KMS-11 (cell line): ENCODE data around the gene MPRIP.
"Not testable (repeated sequence)": the region's sequence is repeated elsewhere in the genome, so short reads cannot be mapped to it uniquely, and the experiment has no call there.

Experiments used
- H2AFZ ChIP-seq: fragments of 200-600 bp; sonication (generic); 2 replicates; pipeline ENCODE4 v1.6.1; 2016; ENCODE audit warnings: antibody characterized with exemption, mixed run types, low read depth
- H3K27ac ChIP-seq: fragments of 200-600 bp; sonication (generic); 2 replicates; pipeline ENCODE4 v1.6.1; 2016; ENCODE audit warnings: mild to moderate bottlenecking, mixed run types
- H3K27me3 ChIP-seq: fragments of 200-600 bp; sonication (generic); 2 replicates; pipeline ENCODE4 v1.6.1; 2017; ENCODE audit warnings: mild to moderate bottlenecking, low read depth, mixed run types, moderate library complexity; ENCODE audit not compliant: insufficient read depth
- H3K36me3 ChIP-seq: fragments of 200-600 bp; sonication (generic); 2 replicates; pipeline ENCODE4 v1.6.1; 2017; ENCODE audit warnings: mild to moderate bottlenecking, mixed run types; ENCODE audit not compliant: insufficient read depth
- H3K4me1 ChIP-seq: fragments of 200-600 bp; sonication (generic); 2 replicates; pipeline ENCODE4 v1.6.1; 2016; ENCODE audit warnings: mild to moderate bottlenecking, low read depth, mixed run types; ENCODE audit not compliant: poor library complexity, severe bottlenecking
- H3K4me2 ChIP-seq: fragments of 200-600 bp; sonication (generic); 2 replicates; pipeline ENCODE4 v1.7.0; 2016; ENCODE audit warnings: mild to moderate bottlenecking, mixed run types
- H3K4me3 ChIP-seq: fragments of 200-600 bp; sonication (generic); IDR thresholded peaks from 2 replicates; pipeline ENCODE4 v1.6.1; 2017; ENCODE audit warnings: low read depth, low read length, mixed read lengths; ENCODE audit not compliant: insufficient read depth
- H3K79me2 ChIP-seq: fragments of 200-600 bp; sonication (generic); 2 replicates; pipeline ENCODE4 v1.6.1; 2016; ENCODE audit warnings: low read depth, mixed run types; ENCODE audit not compliant: insufficient read depth
- H3K9ac ChIP-seq: fragments of 200-600 bp; sonication (generic); 2 replicates; pipeline ENCODE4 v1.6.1; 2016; ENCODE audit warnings: mild to moderate bottlenecking, mixed run types
- H4K20me1 ChIP-seq: fragments of 200-600 bp; sonication (generic); 2 replicates; pipeline ENCODE4 v1.6.1; 2016; ENCODE audit warnings: mild to moderate bottlenecking, mixed run types; ENCODE audit not compliant: insufficient read depth
- TF ChIP-seq, protein P1 (sequence below): fragments of 200-600 bp; sonication (generic); conservative IDR thresholded peaks from 2 replicates; pipeline ENCODE4 v1.6.1; 2017; ENCODE audit warnings: low read depth, mild to moderate bottlenecking, antibody characterized with exemption, low read length, moderate library complexity, mixed read lengths

Gene MPRIP, protein sequence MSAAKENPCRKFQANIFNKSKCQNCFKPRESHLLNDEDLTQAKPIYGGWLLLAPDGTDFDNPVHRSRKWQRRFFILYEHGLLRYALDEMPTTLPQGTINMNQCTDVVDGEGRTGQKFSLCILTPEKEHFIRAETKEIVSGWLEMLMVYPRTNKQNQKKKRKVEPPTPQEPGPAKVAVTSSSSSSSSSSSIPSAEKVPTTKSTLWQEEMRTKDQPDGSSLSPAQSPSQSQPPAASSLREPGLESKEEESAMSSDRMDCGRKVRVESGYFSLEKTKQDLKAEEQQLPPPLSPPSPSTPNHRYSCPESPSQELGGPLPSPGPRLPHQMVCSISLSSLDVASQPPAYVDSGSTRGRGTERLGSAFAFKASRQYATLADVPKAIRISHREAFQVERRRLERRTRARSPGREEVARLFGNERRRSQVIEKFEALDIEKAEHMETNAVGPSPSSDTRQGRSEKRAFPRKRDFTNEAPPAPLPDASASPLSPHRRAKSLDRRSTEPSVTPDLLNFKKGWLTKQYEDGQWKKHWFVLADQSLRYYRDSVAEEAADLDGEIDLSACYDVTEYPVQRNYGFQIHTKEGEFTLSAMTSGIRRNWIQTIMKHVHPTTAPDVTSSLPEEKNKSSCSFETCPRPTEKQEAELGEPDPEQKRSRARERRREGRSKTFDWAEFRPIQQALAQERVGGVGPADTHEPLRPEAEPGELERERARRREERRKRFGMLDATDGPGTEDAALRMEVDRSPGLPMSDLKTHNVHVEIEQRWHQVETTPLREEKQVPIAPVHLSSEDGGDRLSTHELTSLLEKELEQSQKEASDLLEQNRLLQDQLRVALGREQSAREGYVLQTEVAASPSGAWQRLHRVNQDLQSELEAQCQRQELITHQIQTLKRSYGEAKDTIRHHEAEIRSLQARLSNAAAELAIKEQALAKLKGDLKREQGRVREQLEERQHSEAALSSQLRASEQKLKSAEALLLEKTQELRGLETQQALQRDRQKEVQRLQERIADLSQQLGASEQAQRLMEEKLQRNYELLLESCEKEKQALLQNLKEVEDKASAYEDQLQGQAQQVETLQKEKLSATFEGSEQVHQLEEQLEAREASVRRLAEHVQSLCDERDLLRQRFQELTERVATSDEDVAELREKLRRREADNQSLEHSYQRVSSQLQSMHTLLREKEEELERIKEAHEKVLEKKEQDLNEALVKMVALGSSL (N-terminal part only)

DNA sequence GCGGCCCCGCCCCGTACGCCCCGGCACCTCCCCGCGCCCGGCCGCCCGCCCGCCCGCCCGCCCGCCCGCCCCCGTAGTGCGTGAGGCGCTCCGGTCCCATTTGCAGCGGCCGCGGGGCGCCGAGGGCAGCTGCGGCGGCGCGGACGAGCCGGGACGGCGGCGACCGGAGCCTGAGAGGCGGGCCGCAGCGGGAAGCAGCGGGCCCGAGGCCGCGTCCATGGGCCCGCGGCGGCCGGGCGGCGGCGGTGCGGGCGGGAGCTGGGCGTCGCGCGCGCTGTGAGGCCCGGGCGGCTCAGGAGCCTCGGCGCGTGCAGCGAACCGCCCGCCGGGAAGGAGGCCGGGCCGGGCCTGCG, at the start of gene MPRIP:
TSS of gene MPRIP (plus strand) at position 74 of the 353 bp plus-strand sequence. CDS start 392 bp downstream, outside the sequence.
- Histone ChIP-seq H3K27me3 (no peaks in the 10 kb centered on the region), H3K4me2 (peak within 1 kb of the TSS; percentile 75), H3K79me2 (peaks cover 41% of the 10 kb centered on the region; the same call in 1 of the 2 replicates), H4K20me1 (no peaks in the 10 kb centered on the region), H3K27ac (no peak within 1 kb of the TSS), H3K4me1 (peaks cover 31% of the 10 kb centered on the region), H3K9ac (no peak within 1 kb of the TSS; the same call in 1 of the 2 replicates), H2AFZ (peak within 1 kb of the TSS; percentile 66), H3K4me3 (no peak within 1 kb of the TSS), H3K36me3 (no peaks in the 10 kb centered on the region)
- TF ChIP-seq, protein P1, sequence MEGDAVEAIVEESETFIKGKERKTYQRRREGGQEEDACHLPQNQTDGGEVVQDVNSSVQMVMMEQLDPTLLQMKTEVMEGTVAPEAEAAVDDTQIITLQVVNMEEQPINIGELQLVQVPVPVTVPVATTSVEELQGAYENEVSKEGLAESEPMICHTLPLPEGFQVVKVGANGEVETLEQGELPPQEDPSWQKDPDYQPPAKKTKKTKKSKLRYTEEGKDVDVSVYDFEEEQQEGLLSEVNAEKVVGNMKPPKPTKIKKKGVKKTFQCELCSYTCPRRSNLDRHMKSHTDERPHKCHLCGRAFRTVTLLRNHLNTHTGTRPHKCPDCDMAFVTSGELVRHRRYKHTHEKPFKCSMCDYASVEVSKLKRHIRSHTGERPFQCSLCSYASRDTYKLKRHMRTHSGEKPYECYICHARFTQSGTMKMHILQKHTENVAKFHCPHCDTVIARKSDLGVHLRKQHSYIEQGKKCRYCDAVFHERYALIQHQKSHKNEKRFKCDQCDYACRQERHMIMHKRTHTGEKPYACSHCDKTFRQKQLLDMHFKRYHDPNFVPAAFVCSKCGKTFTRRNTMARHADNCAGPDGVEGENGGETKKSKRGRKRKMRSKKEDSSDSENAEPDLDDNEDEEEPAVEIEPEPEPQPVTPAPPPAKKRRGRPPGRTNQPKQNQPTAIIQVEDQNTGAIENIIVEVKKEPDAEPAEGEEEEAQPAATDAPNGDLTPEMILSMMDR = no peak

DNA sequence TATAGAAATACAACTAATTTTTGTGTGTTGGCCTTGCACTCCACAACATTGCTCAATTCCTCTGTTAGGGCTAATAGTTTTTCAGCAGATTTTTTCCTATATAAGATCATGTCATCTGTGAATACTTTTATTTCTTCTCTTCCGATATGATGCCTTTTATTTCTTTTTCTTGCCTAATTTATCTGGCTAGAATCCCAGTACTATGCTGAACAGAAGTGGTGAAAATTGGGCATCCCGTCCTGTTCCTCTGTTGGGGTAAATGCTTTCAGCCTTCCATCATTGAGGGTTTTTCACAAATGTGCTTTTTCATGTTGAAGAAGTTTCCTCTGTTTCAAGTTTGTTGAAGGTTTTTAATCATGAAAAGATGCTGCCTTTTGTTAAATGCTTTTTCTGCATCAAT, 47.6 kb upstream of the MPRIP start:
- Histone ChIP-seq H3K4me2 (no peak overlapping the region), H3K27me3 (no peaks in the 10 kb centered on the region), H3K4me3 (no peak overlapping the region)

DNA sequence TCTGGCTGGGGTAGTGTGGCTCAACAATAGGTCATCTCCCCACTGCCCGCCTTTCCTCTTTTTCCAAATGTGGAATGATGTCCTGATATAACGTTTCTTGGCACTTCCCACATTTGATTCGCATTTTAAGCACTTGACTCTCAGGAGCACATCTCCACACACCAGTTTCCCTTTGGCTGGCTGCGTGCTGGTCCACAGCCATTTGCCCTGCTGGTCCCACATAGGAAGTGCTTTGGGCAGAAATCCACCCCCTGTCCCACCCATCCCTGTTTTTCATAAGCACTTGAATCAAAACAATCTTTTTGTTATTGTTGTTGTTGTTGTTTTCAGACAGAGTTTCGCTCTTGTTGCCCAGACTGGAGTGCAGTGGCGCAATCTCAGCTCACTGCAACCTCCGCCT, 46.3 kb upstream of the MPRIP start:
- no peak overlapping the region for H2AFZ ChIP-seq
- H3K79me2 ChIP-seq = no peaks in the 10 kb centered on the region
- no peaks in the 10 kb centered on the region for H3K27me3 ChIP-seq
- H3K27ac ChIP-seq = no peak overlapping the region
- H3K4me2 ChIP-seq = no peak overlapping the region
- H3K9ac ChIP-seq = no peak overlapping the region
- H3K4me1 ChIP-seq = peaks cover 6% of the 10 kb centered on the region
- no peaks in the 10 kb centered on the region for H3K36me3 ChIP-seq
- TF ChIP-seq, protein P1 = no peak
- H3K4me3 ChIP-seq = no peak overlapping the region
- H4K20me1 ChIP-seq = no peaks in the 10 kb centered on the region

More for the DNA sequence above, 47.6 kb upstream of the MPRIP start:
- TF ChIP-seq, protein P1 = no peak
- Histone ChIP-seq H3K4me1 (peaks cover 18% of the 10 kb centered on the region), H2AFZ (no peak overlapping the region), H3K27ac (no peak overlapping the region), H3K9ac (no peak overlapping the region), H3K36me3 (no peaks in the 10 kb centered on the region), H4K20me1 (no peaks in the 10 kb centered on the region), H3K79me2 (no peaks in the 10 kb centered on the region)

DNA sequence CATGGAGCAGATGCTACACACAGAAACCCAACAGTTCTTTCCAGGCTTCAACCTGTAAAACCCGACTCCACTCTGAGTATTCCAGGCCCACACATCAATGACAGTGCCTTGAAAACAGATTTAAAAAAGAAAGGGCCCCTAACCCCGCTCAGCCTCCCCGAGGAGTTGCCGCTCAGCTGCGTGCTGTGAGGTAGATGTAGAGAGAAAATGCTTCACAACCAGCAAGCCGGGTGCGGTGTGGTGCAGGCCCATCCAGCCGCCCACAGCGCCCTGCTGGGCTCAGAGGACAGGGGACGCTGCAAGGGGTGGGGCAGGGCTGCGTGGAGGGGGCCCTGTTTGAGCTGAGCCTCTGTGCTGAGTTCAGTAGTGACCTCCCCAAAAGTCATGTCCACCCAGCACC, 45.5 kb upstream of the MPRIP start:
- H3K4me2 ChIP-seq, H3K27me3 ChIP-seq, H2AFZ ChIP-seq, H3K4me1 ChIP-seq, H3K79me2 ChIP-seq, H3K4me3 ChIP-seq, H4K20me1 ChIP-seq, H3K36me3 ChIP-seq, H3K27ac ChIP-seq, H3K9ac ChIP-seq: not testable (repeated sequence)
